Esophagus (tissue), 2 donors: ENCODE measurements around the gene SPC25. TPM values are rescaled to one million over a fixed set of nuclear protein-coding genes. Genes with fewer than 3 reads are reported as not detected.
"Not testable (repeated sequence)": the region's sequence is repeated elsewhere in the genome, so short reads cannot be mapped to it uniquely, and the experiment has no call there.

Experiments used
- H3K27ac ChIP-seq, 2 donors: one replicate each; pipeline ENCODE4 v1.5.1; 2013; ENCODE audit warnings: low read depth in 2 of 2, mild to moderate bottlenecking in 2 of 2, inconsistent platforms in 1 of 2, low read length in 1 of 2, moderate library complexity in 1 of 2
- H3K27me3 ChIP-seq, 2 donors: one replicate each; pipeline ENCODE4 v1.6.1; 2013; ENCODE audit warnings: low read length in 2 of 2, control low read depth in 1 of 2, mild to moderate bottlenecking in 1 of 2; ENCODE audit not compliant: insufficient read depth in 2 of 2, control insufficient read depth in 1 of 2
- H3K36me3 ChIP-seq, 2 donors: one replicate each; pipeline ENCODE4 v1.6.1; 2013; ENCODE audit warnings: low read length in 1 of 2; ENCODE audit not compliant: control insufficient read depth in 2 of 2, insufficient read depth in 2 of 2
- H3K4me1 ChIP-seq, 2 donors: one replicate each; pipeline ENCODE4 v1.6.1; 2013; ENCODE audit warnings: low read length in 1 of 2; ENCODE audit not compliant: control insufficient read depth in 2 of 2, insufficient read depth in 2 of 2
- H3K4me3 ChIP-seq, 2 donors: one replicate each; pipeline ENCODE4 v1.5.1; 2013; ENCODE audit warnings: low read length in 2 of 2, mild to moderate bottlenecking in 2 of 2, low read depth in 1 of 2, moderate library complexity in 1 of 2
- H3K9me3 ChIP-seq, 2 donors: one replicate each; pipeline ENCODE4 v1.6.1; 2013; ENCODE audit warnings: mild to moderate bottlenecking in 2 of 2, low read depth in 1 of 2, low read length in 1 of 2, moderate library complexity in 1 of 2; ENCODE audit not compliant: control insufficient read depth in 2 of 2, insufficient read depth in 1 of 2
- WGBS, 2 donors: extraction: QIAGEN DNeasy Blood & Tissue Kit; methylation state at CpG; one replicate each; pipeline ENCODE4 v1.1.7; 2013; 5-methylcytosine and 5-hydroxymethylcytosine counted together
- polyA plus RNA-seq, 2 donors: library from polyadenylated mRNA; stranded (reverse); fragments of 200-250 nt; gene quantifications; one replicate each; pipeline ENCODE4 v1.2.3, GENCODE V29; 2013
- donor health status: healthy with polysubstance abuse.
- donor health status: Bipolar disorder and iron deficiency.

SPC25 gene
- 1 to 10 TPM; 4.1 to 6.4 TPM for polyA plus RNA-seq

- Histone ChIP-seq H3K36me3 (no peaks in the 10 kb centered on the region), H3K27ac (no peak within 1 kb of the TSS), H3K27me3 (no peaks in the 10 kb centered on the region), H3K4me3 (peak within 1 kb of the TSS; percentile 71 to 73), H3K4me1 (no peaks in the 10 kb centered on the region), H3K9me3 (no peaks in the 10 kb centered on the region)
- WGBS, 2 donors: 1 to 2% methylated on average over 38 of the region's 38 CpGs
These were observed at the start of gene SPC25 for GRCh38 chr2:168890006-168890782. Gene SPC25, minus strand, starts transcription at chr2:168890430. Its CDS starts 911 bp downstream, at chr2:168889519.

DNA sequence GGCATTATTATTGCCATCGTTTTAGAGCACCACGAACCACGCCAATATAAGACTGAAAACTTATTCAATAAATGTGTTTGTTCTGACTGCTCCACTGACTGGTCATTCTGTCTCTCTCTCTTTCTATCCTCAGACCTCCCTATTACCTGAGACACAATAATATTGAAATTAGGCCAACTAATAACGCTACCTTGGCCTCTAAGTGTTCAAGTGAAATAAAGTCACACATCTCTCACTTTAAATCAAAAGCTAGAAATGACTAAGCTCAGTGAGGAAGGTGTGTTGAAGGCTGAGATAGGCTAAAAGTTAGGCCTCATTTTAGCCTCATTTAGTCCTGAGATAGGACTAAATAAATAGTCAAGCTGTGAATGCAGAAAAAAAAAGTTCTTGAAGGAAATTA lies 49.7 kb upstream of the SPC25 start:
- 82 to 83% methylated on average over 4 of the region's 4 CpGs for WGBS, 2 donors
- no peak overlapping the region for H3K27ac ChIP-seq
- no peak overlapping the region for H3K4me3 ChIP-seq
- H3K4me1 ChIP-seq: peaks cover 0 to 2% of the 10 kb centered on the region in 2 donors
- H3K27me3 ChIP-seq: no peaks in the 10 kb centered on the region
- H3K36me3 ChIP-seq: no peaks in the 10 kb centered on the region
- no peaks in the 10 kb centered on the region for H3K9me3 ChIP-seq

DNA sequence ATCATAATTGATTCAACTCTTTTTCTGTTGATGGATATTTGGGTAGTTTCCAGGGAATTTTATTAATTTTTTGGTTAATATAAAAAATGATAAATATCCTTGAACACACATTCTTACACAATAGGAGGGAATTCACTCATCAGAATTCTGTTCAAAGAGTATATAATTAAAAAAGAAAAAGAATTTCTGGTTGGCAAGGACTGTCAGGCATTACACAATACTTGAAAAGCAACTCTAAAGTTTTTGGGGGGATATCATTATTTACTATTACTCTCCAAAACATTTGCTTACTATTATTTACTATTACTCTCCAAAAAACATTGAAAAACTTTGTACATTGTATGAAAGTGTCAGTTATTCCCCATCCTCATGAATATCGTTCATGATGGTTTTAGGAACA lies 48.8 kb upstream of the SPC25 start:
- 94% methylated on average over 1 of the region's 1 CpG for WGBS, 2 donors
- Histone ChIP-seq H3K9me3 (no peaks in the 10 kb centered on the region), H3K36me3 (no peaks in the 10 kb centered on the region), H3K27ac (no peak overlapping the region), H3K4me3 (no peak overlapping the region), H3K4me1 (peaks cover 0 to 2% of the 10 kb centered on the region in 2 donors), H3K27me3 (no peaks in the 10 kb centered on the region)

DNA sequence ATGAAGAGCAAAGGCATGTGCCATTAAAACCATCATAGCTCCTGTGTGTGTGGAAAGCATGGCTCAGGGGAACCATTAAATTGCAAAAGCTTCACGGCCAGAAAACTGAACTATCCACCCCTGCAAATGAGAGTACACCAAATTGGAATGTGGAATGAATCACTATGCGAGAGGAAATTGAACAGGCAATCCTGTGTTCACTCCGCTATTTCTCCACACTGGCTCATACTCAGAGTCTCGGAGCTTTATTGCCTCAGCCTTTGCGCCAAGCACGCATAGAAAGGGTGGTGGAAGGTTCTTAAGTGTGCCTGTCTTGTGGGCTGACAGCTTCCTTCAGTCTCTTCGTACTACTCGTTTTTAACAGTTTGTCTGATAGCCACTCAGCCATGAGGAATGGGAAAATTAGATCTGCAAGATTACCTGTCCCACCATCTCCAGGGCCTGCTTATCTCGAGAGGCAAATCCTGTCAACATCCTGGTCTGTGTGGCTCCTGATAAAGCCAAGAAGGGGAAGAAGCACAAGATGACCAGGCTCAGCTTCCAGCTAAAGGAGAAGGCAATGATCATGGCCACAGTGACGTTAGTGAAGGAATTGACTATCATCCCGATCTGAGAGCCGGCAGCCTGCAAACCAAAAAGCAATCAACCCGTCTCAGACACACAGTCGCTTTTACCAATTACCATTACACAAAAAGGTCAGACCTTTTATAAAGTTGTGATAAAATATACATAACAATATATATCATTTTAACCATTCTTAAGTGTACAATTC lies 45.8 kb upstream of the SPC25 start:
- Histone ChIP-seq H3K36me3 (no peaks in the 10 kb centered on the region), H3K27ac (no peak overlapping the region), H3K27me3 (no peaks in the 10 kb centered on the region), H3K4me1 (peaks cover 0 to 2% of the 10 kb centered on the region in 2 donors), H3K9me3 (peaks cover 2% of the 10 kb centered on the region in 2 donors), H3K4me3 (no peak overlapping the region)
- 80 to 83% methylated on average over 14 of the region's 14 CpGs for WGBS, 2 donors

DNA sequence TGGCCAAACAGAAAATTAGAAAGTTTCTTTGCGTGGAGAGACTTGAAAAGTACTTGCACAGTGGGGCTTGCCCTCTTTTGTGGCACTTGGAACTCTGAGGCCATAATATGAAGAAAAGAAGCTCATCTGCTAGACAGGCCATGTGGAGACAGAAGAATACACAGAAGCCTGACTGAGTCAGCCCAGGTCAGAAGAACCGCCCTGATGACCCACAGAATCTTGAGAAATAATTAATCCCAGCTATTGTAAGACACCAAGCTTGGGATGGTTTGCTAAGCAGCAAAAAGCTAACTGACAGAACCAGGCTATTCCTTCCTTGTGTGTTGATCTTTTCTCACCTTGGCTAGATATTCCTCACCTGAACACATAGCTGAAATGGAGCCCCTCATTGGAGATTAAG lies 44.6 kb upstream of the SPC25 start:
- Histone ChIP-seq H3K27ac (no peak overlapping the region), H3K27me3 (no peaks in the 10 kb centered on the region), H3K4me3 (no peak overlapping the region), H3K4me1 (peaks cover 0 to 2% of the 10 kb centered on the region in 2 donors), H3K9me3 (peaks cover 2% of the 10 kb centered on the region in 2 donors), H3K36me3 (no peaks in the 10 kb centered on the region)
- 76 to 85% methylated on average over 2 of the region's 2 CpGs for WGBS, 2 donors

GRCh38 chr2:168932174-168932573 lies 41.9 kb upstream of the SPC25 start:
- not testable (repeated sequence) for H3K36me3 ChIP-seq, H3K27me3 ChIP-seq, H3K4me1 ChIP-seq, H3K27ac ChIP-seq, H3K4me3 ChIP-seq, H3K9me3 ChIP-seq
- 94 to 95% methylated on average over 4 of the region's 4 CpGs for WGBS, 2 donors

- whole genome bisulfite sequencing, 2 donors: 65 to 66% methylated on average over 1 of the region's 1 CpG
- H3K36me3 ChIP-seq: no peaks in the 10 kb centered on the region
These were observed 40.0 kb upstream of the SPC25 start for GRCh38 chr2:168930242-168930641.

GRCh38 chr2:168929031-168929430 lies 38.8 kb upstream of the SPC25 start:
- H3K27ac ChIP-seq: no peak overlapping the region
- H3K27me3 ChIP-seq: no peaks in the 10 kb centered on the region
- no peak overlapping the region for H3K4me3 ChIP-seq
- no peaks in the 10 kb centered on the region for H3K36me3 ChIP-seq
- WGBS, 2 donors: 53 to 61% methylated on average over 3 of the region's 3 CpGs
- H3K9me3 ChIP-seq: peaks cover 2 to 4% of the 10 kb centered on the region in 2 donors
- no peaks in the 10 kb centered on the region for H3K4me1 ChIP-seq

More at GRCh38 chr2:168930242-168930641, 40.0 kb upstream of the SPC25 start:
- Histone ChIP-seq H3K9me3 (peaks cover 2 to 4% of the 10 kb centered on the region in 2 donors), H3K4me3 (no peak overlapping the region), H3K27ac (no peak overlapping the region), H3K4me1 (peaks cover 0 to 2% of the 10 kb centered on the region in 2 donors), H3K27me3 (no peaks in the 10 kb centered on the region)

DNA sequence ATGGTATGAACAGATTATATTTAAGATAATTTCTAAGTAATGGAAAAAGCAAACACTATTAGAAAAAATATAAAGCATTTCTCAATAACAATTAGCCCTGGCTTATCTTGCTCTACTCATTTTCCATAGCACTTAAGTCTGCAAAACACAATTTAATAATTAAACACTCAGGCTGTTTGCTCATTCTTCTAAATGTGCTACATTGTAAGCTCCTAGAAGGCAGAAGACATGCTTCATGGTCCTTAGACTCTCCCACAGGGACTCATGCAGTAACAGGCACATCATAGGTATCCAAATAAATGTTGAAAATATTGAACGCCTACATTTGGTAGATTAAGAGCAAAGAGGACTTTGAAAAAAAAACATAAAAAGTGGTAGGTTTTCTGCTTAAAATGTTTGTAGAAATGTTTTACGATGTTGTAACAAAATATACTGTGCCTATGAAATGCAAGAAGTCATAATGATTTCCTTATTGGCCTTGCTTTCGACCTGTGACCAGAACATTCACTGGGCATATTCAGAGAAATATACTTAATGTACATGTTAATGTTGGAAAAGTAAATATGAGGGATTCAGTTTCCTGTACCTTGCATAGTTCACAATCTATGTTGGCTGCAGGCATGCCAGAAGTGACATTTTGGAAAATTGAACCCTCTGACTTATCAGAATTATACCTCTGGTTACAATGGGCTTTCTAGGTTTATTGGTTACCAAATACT lies 38.0 kb upstream of the SPC25 start:
- Histone ChIP-seq H3K4me3 (no peak overlapping the region), H3K27ac (no peak overlapping the region), H3K36me3 (no peaks in the 10 kb centered on the region), H3K4me1 (no peaks in the 10 kb centered on the region), H3K27me3 (no peaks in the 10 kb centered on the region), H3K9me3 (peaks cover 2 to 4% of the 10 kb centered on the region in 2 donors)
- WGBS, 2 donors: 76 to 91% methylated on average over 3 of the region's 3 CpGs
